ENCODE measurements around the gene CYSRT1.

CYSRT1 gene

GRCh38 chr9:137201205-137201868 lies 23.6 kb upstream of the CYSRT1 start:
- TF ChIP-seq CTCF (IDR thresholded peaks at IDR 0.05; ENCODE audit: low read depth, low read length): no peak
- Histone ChIP-seq H3K36me3 (no peaks in the 10 kb centered on the region), H3K9me3 (ENCODE audit: severe bottlenecking) (no peaks in the 10 kb centered on the region), H3K4me3 (ENCODE audit: low read depth, low read length) (peak overlapping the region; percentile 58), H3K27me3 (ENCODE audit: insufficient read depth, low read depth, severe bottlenecking) (no peaks in the 10 kb centered on the region), H3K27ac (peak overlapping the region; percentile 65)
- DNase-seq: no peak

- H3K27me3 ChIP-seq (ENCODE audit: insufficient read depth, low read depth, severe bottlenecking): no peaks in the 10 kb centered on the region
- no peak overlapping the region for H3K27ac ChIP-seq
- H3K9me3 ChIP-seq (ENCODE audit: severe bottlenecking): no peaks in the 10 kb centered on the region
- DNase-seq: no peak
- no peak overlapping the region for H3K4me3 ChIP-seq (ENCODE audit: low read depth, low read length)
- TF ChIP-seq CTCF (IDR thresholded peaks at IDR 0.05; ENCODE audit: low read depth, low read length): no peak
- H3K36me3 ChIP-seq: no peaks in the 10 kb centered on the region
These were observed 22.0 kb upstream of the CYSRT1 start for GRCh38 chr9:137202966-137203365.

GRCh38 chr9:137204731-137205125 lies 20.2 kb upstream of the CYSRT1 start:
- TF ChIP-seq CTCF (IDR thresholded peaks at IDR 0.05; ENCODE audit: low read depth, low read length): no peak
- Histone ChIP-seq H3K9me3 (ENCODE audit: severe bottlenecking) (no peaks in the 10 kb centered on the region), H3K4me3 (ENCODE audit: low read depth, low read length) (peak overlapping the region; percentile 82), H3K36me3 (no peaks in the 10 kb centered on the region), H3K27me3 (ENCODE audit: insufficient read depth, low read depth, severe bottlenecking) (no peaks in the 10 kb centered on the region), H3K27ac (no peak overlapping the region; the same call in 1 of the 2 replicates)
- DNase-seq: no peak

GRCh38 chr9:137205126-137206069 lies 19.6 kb upstream of the CYSRT1 start, which contains the start of the genes NDOR1 and TMEM203:
TSS of gene NDOR1 (plus strand) at chr9:137205700. CDS start at chr9:137205778, 78 bp downstream.
TSS of gene TMEM203 (minus strand) at chr9:137205648. CDS start at chr9:137205414, 234 bp downstream.
- Histone ChIP-seq H3K4me3 (ENCODE audit: low read depth, low read length) (peak within 1 kb of the TSS; percentile 82), H3K36me3 (no peaks in the 10 kb centered on the region), H3K27ac (peak within 1 kb of the TSS; percentile 80), H3K9me3 (ENCODE audit: severe bottlenecking) (no peaks in the 10 kb centered on the region), H3K27me3 (ENCODE audit: insufficient read depth, low read depth, severe bottlenecking) (no peaks in the 10 kb centered on the region)
- no peak for TF ChIP-seq CTCF (IDR thresholded peaks at IDR 0.05; ENCODE audit: low read depth, low read length)
- DNase-seq: peak; percentile 69

GRCh38 chr9:137206602-137207001 lies 18.4 kb upstream of the CYSRT1 start:
- Histone ChIP-seq H3K4me3 (ENCODE audit: low read depth, low read length) (no peak overlapping the region; the same call in 1 of the 2 replicates), H3K27ac (no peak overlapping the region), H3K9me3 (ENCODE audit: severe bottlenecking) (no peaks in the 10 kb centered on the region), H3K27me3 (ENCODE audit: insufficient read depth, low read depth, severe bottlenecking) (no peaks in the 10 kb centered on the region), H3K36me3 (no peaks in the 10 kb centered on the region)
- no peak for DNase-seq
- TF ChIP-seq CTCF (IDR thresholded peaks at IDR 0.05; ENCODE audit: low read depth, low read length): no peak

All from WERI-Rb-1 (cell line).